Measurements from ENCODE around the gene SLC12A6.

SLC12A6 gene

GRCh38 chr15:34327906-34328305, 9.7 kb downstream of the SLC12A6 start:
- DNase-seq = no peak

GRCh38 chr15:34325368-34325767, 12.2 kb downstream of the SLC12A6 start:
- DNase-seq = no peak

GRCh38 chr15:34324933-34325332, 12.6 kb downstream of the SLC12A6 start:
- no peak for DNase-seq

DNA sequence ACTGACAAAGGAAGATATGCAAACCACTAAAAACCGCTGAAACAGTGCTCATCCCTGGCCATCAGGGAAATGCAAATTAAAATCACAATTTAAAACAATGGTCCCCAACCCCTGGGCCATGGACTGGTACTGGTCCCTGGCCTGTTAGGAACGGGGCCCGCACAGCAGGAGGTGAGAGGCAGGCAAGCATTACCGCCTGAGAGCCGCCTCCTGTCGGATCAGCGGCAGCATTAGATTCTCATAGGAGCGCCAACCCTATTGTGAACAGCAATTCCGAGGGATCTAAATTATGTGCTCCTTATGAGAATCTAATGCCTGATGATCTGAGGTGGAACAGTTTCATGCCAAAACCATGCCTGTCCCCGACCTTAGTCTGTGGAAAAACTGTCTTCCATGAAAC, 14.4 kb downstream of the SLC12A6 start:
- no peak for DNase-seq

- no peak for DNase-seq
Observed at GRCh38 chr15:34318277-34319079, 19.1 kb downstream of the SLC12A6 start.

- DNase-seq = no peak
Observed at GRCh38 chr15:34314491-34315490, 22.8 kb downstream of the SLC12A6 start.

- DNase-seq = no peak
Observed at GRCh38 chr15:34311563-34311962, 26.0 kb downstream of the SLC12A6 start.

- DNase-seq = no peak
Observed at GRCh38 chr15:34304613-34305012, 33.0 kb downstream of the SLC12A6 start.

DNA sequence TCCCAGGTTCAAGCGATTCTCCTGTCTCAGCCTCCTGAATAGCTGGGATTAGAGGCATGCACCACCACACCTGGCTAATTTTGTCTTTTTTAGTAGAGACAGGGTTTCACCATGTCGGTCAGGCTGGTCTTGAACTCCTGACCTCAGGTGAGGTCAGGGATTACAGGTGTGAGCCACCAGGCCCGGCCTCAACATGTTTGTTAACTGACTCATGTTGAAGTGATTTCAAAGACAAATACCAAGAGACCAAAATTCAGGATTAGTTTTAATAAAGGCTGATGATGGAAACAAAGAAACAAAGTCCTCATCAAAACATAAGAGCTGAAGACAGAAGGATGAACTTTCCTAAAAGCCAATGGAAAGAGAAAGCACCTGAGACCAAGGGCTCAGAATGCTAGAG, 36.5 kb downstream of the SLC12A6 start:
- DNase-seq = no peak

DNA sequence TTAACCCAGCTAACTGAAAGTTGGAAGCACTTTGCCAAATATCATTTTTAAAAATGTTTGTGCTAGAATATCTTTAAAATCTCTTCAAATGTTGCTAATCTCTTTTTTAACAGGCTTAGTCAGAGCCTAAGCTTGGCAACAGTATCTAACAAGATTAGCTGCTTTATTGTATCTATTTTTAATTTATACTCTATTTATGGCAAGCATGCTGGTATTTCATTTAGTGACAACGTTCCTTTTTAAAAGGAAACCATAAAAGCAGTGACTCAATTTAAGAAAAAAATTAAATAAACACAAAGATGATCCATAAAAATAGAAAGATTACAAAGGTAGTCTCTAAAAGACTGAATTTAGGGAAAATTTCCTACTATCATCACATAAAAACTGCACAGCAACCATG, 40.5 kb downstream of the SLC12A6 start:
- no peak for DNase-seq

GRCh38 chr15:34292621-34293020, 45.0 kb downstream of the SLC12A6 start:
- DNase-seq = no peak

DNA sequence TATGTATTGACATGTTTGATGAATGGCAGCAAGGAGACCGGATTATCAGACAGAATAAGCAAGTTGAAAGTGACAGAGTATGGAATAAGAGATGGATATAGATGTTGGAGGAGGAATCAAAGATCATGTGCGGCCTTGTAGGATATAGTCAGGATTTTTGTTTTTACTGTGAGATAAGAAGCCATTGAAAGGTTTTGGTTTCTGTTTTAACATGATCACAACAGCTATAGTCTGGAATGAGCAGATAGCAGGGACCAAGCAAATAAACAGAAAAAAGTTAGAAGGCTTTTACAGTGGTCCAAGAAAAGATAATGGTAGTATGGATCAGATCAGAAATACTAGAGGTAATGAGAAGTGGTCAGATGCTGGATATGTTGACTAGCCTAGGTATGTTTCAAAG, 52.6 kb downstream of the SLC12A6 start:
- no peak for DNase-seq

- no peak for DNase-seq
Observed at GRCh38 chr15:34282384-34282783, 55.2 kb downstream of the SLC12A6 start.

DNA sequence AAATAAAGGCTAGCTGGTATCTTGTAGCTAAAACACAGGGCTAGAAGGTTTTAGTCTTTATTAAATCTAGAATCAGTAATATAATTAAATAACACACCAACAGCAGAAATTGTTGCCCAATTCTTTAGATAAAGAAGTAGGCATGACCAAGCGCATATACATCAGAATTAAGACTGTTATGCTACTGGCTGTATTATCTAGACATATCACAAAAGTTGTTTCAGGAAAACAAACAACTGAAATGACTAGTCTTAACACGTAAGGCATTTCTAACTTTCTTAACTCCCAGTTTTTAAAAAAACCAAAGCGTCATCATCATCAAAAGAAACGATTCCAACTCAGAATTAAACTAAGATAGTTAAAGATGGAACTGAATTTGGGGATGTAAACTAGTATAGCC, 57.4 kb downstream of the SLC12A6 start:
- DNase-seq = no peak

DNA sequence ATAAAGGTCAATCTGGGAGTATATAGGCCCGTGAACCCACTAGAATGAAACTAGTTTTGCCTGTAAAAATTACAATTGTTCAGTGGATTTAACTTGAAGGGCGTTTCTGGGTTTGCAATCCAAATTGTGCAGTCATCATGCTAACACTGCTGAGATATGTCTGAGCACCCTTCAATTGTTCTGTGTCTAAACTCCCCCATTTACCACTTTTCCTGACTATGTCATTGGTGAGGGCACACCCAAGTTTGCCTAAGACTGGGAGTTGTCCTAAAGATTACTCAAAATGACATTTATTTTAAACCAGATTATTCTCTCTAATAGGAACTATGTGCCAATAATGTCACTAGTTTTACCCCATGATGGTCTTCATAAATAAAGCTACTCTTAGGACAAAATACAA, 58.2 kb downstream of the SLC12A6 start:
- DNase-seq = no peak

- no peak for DNase-seq
Observed at GRCh38 chr15:34275721-34276120, 61.9 kb downstream of the SLC12A6 start.

DNA sequence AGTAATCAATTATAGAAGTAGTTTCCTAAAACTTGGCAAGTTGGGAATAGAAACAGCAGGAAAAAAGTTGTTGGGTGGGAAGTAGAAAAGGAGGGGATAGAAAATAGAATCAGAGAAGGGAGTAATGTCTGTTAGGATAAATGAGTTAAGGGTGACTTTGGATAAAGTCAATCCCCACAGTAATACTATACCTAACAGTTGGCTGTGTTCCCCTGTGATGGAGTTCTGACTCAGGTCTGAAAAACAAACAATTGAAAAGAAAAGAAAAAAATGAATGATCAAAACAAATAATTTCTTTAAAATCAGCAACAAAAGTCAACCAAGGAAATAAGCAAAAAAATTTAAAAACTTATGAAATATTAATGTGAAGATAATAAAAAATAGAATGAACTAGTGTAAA, 62.4 kb downstream of the SLC12A6 start:
- no peak for DNase-seq

- no peak for DNase-seq
Observed at GRCh38 chr15:34271493-34271892, 66.1 kb downstream of the SLC12A6 start.

DNA sequence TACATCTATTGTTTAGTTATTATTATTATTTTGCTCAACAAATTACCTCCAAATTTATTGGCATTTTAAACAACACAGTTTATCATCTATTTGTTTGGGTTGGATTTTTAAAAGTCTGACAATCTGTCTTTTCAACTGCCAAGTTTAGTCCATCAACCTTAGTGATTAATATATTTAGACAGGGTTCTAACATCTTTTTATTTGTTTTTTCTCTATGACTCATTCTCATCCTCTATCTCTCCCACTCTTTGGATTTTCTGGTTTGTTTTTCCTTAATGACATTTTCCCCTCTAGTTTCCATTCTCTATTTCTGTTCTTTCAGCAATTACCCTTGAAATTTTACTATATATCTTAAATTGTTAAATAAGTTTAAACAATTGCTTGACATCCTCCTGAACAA, 70.8 kb downstream of the SLC12A6 start:
- DNase-seq = no peak

GRCh38 chr15:34264076-34264475, 73.5 kb downstream of the SLC12A6 start:
- no peak for DNase-seq

GRCh38 chr15:34262362-34262761, 75.2 kb downstream of the SLC12A6 start:
- no peak for DNase-seq

DNA sequence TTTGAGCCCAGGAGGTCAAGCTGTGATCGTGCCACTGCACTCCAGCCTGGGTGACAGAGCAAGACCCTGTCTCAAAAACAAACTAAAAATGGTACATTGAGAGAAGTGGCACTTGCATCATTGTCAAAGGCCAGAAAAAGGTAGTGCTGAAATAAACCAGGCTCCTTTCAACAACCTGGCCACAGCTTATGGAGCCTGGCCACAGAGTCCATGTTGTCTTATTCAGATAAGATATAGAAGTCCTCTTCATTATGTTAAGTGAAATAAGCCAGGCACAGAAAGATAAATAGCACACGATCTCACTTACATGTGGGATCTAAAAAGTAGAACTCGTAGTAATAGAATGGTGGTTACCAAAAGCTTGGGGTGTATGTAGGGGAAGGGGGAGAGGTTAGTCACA, 78.0 kb downstream of the SLC12A6 start:
- no peak for DNase-seq

DNA sequence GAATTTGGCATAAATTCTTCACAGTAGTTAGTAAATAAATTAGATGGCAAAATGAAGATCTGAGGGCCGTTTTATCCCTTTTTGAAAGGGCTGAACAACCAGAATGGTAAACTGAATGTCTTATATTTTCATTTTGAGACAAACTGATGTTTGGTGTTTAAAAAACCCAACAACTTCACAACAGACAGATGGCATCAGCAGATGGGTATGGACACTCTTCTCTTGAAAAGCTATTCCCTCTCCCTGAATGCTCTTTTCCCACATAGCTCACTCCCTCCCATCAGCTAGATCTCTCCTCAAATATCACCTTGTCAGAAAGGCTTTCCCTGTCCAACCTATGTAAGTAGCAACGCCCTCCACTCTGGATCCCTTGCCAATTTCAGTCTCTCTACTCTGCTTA, 79.4 kb downstream of the SLC12A6 start:
- no peak for DNase-seq

- DNase-seq = no peak
Observed at GRCh38 chr15:34252545-34252944, 85.0 kb downstream of the SLC12A6 start.
